Activated naive CD4-positive, alpha-beta T cell treated with anti-CD3 and anti-CD28 coated beads, Interleukin-2, amount 50 U/mL, for 24 hours (primary cell): ENCODE data around the gene MEIS2.

Source experiments
- H3K27ac Mint-ChIP-seq: one replicate; pipeline ENCODE4 v1.8.0; 2021; ENCODE audit warnings: mild to moderate bottlenecking, mixed read lengths
- H3K27me3 Mint-ChIP-seq: one replicate; pipeline ENCODE4 v1.8.0; 2021; ENCODE audit warnings: mixed read lengths
- H3K36me3 Mint-ChIP-seq: one replicate; pipeline ENCODE4 v1.8.0; 2021; ENCODE audit warnings: mixed read lengths
- H3K4me1 Mint-ChIP-seq: one replicate; pipeline ENCODE4 v1.8.0; 2021; ENCODE audit warnings: mixed read lengths
- H3K4me3 Mint-ChIP-seq: one replicate; pipeline ENCODE4 v1.8.0; 2021; ENCODE audit warnings: mild to moderate bottlenecking, mixed read lengths
- H3K9me3 Mint-ChIP-seq: one replicate; pipeline ENCODE4 v1.8.0; 2021; ENCODE audit warnings: mixed read lengths

The MEIS2 gene

DNA sequence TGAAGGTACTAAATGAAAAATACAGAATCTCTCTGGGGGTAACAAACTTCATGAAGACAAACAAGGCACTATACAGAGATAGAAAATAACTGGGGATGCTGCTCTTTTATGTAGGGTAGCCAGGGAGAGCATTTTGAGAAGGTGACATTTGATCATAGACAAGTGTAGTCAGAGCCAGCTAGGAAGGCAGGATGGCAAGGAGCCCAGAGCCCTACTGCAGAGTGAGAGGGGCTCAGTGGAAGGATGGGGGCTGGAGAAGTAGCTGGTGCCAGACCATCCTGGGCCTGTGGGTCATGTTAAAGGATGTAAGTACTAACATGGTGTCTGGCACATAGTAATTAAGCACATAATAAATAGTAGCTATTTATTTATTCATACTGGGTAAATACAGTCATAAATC lies 133.6 kb downstream of the MEIS2 start:
- Mint-ChIP-seq H3K4me1 (no peaks in the 10 kb centered on the region), H3K4me3 (no peak overlapping the region)

DNA sequence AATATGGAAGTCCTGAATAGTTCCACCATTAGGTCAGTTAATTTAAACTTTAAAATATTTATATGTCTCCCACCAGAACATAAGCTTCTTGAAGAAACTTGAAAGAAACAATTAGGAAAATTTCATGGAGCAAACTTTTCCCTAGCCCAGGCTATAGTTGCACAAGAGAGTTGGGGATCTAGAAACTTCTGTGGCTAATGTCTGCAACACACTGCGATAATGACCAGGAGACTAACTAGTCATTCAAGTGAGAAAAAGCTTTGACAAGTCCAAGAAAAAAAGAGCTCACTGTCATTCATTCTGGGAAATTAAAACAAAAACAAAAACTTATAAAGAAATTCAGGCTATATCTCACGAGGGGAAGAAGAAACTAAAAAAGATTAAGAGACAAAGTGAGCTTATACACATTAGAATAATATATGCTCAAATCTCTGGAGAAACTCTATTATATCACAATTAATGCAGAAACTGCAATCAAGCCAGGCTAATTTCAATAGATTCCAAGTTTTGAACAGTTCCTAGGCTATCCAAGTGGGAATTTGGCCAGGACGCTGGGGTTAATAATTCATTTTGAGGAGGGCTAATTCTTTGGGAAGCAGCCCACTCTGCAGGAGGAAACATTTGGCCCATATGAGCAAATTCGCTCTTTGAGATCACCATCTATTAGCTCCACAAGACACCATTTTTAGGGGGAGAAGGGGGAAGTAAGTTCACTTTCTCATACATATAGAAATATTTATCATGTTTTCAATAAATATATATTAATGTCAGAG lies 134.6 kb downstream of the MEIS2 start:
- H3K4me1 Mint-ChIP-seq, result no peaks in the 10 kb centered on the region

More for the DNA sequence above, 133.6 kb downstream of the MEIS2 start:
- H3K36me3 Mint-ChIP-seq, result no peaks in the 10 kb centered on the region
- peaks cover 3% of the 10 kb centered on the region for H3K27me3 Mint-ChIP-seq
- no peak overlapping the region for H3K27ac Mint-ChIP-seq
- H3K9me3 Mint-ChIP-seq, result no peaks in the 10 kb centered on the region

DNA sequence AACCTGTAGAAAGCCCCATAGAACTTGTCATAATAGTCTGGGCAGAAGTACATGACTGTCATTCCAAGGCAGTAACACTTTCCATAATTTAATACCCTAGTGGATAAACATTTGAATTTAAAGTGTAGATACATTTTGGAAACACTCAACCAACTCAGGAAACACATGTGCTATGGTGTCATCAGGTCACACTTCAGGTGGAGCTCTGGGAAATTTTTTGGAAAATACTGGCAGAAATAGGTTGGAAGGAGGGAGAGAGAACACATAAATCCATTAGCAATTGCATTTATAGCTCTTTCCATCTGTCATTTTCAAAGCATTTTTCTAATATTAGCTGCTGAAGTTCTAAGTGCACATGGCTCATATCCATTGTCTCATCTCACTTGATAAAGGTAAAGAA lies 135.7 kb downstream of the MEIS2 start:
- H3K27me3 Mint-ChIP-seq, result no peaks in the 10 kb centered on the region
- H3K4me1 Mint-ChIP-seq, result no peaks in the 10 kb centered on the region
- H3K36me3 Mint-ChIP-seq, result no peaks in the 10 kb centered on the region
- no peaks in the 10 kb centered on the region for H3K9me3 Mint-ChIP-seq
- H3K4me3 Mint-ChIP-seq, result no peak overlapping the region
- no peak overlapping the region for H3K27ac Mint-ChIP-seq

More for the DNA sequence above, 134.6 kb downstream of the MEIS2 start:
- H3K4me3 Mint-ChIP-seq, result no peak overlapping the region
- no peaks in the 10 kb centered on the region for H3K36me3 Mint-ChIP-seq
- H3K9me3 Mint-ChIP-seq, result no peaks in the 10 kb centered on the region
- H3K27me3 Mint-ChIP-seq, result peaks cover 3% of the 10 kb centered on the region
- H3K27ac Mint-ChIP-seq, result no peak overlapping the region

DNA sequence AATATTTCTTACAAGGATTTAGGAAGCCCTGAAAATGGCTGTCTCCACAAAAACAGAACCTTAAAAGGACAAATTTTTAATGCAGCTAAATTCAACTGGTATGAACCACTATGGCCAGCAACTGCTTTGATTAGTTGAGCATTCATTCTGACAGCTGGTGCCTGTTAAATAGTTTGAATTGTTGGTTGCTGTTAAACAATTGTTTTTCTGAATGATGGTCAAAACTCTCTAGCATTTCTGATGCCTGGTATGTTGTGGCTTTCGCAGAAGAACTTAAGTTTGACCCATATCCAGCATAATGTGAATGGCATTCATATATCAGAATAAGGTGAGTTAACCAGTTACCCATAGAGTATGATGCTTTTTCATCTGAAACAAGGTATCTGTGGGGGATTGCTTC lies 138.4 kb downstream of the MEIS2 start:
- Mint-ChIP-seq H3K36me3 (no peaks in the 10 kb centered on the region), H3K4me3 (no peak overlapping the region), H3K27ac (no peak overlapping the region), H3K27me3 (peaks cover 5% of the 10 kb centered on the region), H3K4me1 (no peaks in the 10 kb centered on the region), H3K9me3 (no peaks in the 10 kb centered on the region)

DNA sequence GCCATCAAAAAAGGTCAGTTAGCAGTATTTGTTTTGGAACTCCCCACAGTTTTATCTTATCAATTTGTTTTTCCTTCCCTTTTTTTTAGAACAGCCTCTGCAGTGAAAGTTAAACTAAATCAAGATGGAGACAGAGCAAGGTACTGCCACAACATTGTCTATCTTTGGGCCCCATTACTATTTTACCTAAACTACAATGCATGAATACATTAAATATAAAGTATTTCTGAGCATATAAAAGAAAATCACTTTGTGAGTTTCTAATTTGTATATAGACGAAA lies 139.5 kb downstream of the MEIS2 start:
- Mint-ChIP-seq H3K27ac (no peak overlapping the region), H3K9me3 (no peaks in the 10 kb centered on the region), H3K36me3 (no peaks in the 10 kb centered on the region), H3K27me3 (peaks cover 6% of the 10 kb centered on the region), H3K4me1 (no peaks in the 10 kb centered on the region), H3K4me3 (no peak overlapping the region)

DNA sequence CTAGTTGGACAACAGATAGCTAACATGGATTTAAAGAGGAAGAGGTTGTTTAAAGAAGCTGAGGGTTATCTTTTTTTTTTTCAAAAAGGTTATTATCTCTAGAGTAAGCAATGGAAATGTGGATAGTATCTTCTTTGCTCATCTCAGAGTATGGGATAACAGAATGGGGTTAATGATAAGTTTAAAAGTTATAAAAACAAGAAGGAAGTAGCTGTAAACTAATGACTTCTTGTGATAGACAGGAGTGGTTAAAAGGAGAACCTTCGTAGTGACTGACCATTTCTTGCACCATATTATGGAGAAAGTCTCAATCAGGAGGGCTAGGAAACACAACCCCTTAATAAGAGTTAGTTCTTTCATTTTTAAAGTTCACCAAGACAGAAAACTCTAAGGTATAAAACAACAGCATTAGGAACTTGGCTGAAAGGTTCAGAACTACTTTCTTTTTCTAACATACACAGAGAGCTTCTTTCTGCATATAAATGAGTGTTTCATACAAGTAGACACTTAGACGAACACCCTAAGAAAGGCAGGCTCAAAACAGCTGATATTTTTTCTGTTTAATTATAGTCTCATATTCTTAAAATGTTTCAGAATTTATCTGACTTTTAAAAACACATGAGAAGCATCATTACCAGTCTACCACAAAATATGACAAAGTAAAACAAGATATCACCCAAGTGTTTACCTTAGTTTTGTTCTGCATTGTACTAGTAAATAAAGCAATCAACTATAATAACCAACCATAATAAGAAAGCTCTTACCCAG lies 140.0 kb downstream of the MEIS2 start:
- Mint-ChIP-seq H3K36me3 (no peaks in the 10 kb centered on the region), H3K4me3 (no peak overlapping the region), H3K9me3 (no peaks in the 10 kb centered on the region), H3K4me1 (no peaks in the 10 kb centered on the region), H3K27me3 (peaks cover 6% of the 10 kb centered on the region), H3K27ac (no peak overlapping the region)

DNA sequence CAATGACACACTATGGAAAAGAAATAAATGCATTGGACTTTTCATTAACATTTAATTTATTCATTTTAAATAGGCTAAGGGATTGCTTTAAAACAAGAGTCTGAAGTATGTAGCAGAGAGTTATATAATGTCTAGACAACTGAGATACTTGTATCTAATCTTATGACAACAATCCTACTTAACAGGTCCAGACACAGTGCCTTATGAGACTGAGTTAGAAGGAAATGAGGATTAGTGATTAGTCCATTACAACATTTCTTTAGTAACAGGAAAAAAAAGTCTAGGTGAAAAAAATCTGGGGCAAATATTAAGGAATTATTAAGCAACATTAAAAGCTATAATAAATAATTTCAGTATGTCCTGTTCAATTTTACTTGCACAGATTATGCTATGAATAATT lies 140.6 kb downstream of the MEIS2 start:
- Mint-ChIP-seq H3K27me3 (peaks cover 7% of the 10 kb centered on the region), H3K9me3 (no peaks in the 10 kb centered on the region), H3K4me3 (no peak overlapping the region), H3K27ac (no peak overlapping the region), H3K4me1 (no peaks in the 10 kb centered on the region), H3K36me3 (no peaks in the 10 kb centered on the region)

DNA sequence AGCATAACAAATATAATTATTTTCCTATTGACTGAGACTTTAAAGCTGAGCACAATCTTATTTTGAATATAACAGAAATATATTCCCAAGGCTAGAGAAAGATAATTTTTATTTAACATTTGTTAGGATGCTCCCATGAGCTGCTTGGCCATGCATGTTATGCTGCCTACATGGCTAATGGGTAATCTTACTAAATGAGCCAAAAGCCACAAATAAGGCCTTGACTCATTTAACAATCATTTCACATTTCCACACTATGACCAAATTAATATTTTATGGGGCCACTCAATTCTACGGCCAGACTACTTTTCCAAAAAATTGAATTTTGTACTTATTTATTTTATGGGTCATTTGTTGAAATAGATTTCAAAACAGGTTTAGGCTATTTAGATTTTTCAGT lies 141.7 kb downstream of the MEIS2 start:
- no peaks in the 10 kb centered on the region for H3K4me1 Mint-ChIP-seq

DNA sequence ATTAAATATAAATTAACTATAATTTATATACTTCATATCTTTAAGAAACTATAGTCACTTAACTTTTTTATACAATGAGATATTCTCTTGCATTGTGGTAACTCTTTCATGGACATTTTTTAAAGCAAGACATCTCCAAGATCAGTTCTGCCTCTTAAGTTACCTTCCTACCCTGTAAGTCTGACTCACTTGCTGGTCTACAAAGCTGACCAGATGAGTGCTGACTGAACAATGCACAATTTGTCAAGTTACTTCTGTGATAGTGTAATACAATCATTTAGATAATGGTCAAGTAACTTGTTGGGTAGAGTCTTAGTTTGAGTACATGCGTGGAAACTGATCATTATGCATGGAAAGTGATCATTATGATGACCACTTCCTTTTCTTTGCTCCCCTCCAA lies 145.9 kb downstream of the MEIS2 start:
- Mint-ChIP-seq H3K36me3 (no peaks in the 10 kb centered on the region), H3K27me3 (peaks cover 12% of the 10 kb centered on the region), H3K27ac (no peak overlapping the region), H3K4me3 (no peak overlapping the region), H3K9me3 (no peaks in the 10 kb centered on the region), H3K4me1 (no peaks in the 10 kb centered on the region)

More for the DNA sequence above, 141.7 kb downstream of the MEIS2 start:
- Mint-ChIP-seq H3K36me3 (no peaks in the 10 kb centered on the region), H3K4me3 (no peak overlapping the region), H3K27ac (no peak overlapping the region), H3K27me3 (peaks cover 9% of the 10 kb centered on the region), H3K9me3 (no peaks in the 10 kb centered on the region)

DNA sequence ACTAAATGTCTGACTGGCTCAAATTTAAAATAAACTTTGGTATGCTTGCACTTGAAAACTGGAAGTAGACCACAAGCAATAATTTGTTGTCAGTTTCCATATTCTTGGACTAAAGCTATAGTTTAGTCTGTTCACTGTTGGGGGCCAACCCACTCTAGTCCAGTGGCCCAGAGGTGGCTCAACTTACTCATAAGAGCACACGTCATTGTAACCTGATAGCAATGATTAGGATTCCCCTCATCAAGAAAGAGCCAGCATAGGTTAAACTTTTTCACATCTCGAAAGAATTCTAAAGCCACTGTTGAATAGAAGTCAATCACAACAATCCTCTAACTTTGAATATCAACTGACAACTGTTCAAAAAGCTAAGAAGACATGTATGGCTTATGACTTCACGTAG lies 147.0 kb downstream of the MEIS2 start:
- Mint-ChIP-seq H3K27ac (no peak overlapping the region), H3K36me3 (no peaks in the 10 kb centered on the region), H3K4me3 (no peak overlapping the region), H3K27me3 (peaks cover 13% of the 10 kb centered on the region), H3K9me3 (no peaks in the 10 kb centered on the region), H3K4me1 (no peaks in the 10 kb centered on the region)

DNA sequence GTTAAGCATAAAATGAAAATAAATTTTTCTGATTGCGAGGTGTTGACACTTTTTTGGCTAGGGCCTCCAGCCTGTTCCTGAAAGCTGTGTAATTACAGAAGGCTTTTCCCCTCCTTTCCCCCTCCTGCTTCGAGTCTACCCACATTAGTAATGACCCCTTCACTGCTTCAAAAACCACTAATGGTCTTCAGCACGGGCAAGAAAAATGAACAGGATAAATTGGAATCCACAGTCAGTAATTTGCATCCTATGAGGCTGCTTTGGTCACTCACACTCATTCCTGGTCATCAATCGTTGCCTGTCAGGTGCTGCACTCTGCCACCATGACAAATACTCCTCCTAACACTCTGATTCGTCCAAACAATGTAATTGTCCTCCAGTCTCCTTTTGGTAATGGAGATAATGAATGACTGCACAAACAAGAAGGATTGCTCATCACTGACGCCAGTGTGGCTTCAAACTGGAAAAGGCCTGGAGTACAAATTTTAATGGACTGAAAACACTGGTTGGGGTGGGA lies 148.6 kb downstream of the MEIS2 start:
- Mint-ChIP-seq H3K36me3 (no peaks in the 10 kb centered on the region), H3K9me3 (no peaks in the 10 kb centered on the region), H3K4me3 (no peak overlapping the region), H3K4me1 (no peaks in the 10 kb centered on the region), H3K27ac (no peak overlapping the region), H3K27me3 (peaks cover 8% of the 10 kb centered on the region)

DNA sequence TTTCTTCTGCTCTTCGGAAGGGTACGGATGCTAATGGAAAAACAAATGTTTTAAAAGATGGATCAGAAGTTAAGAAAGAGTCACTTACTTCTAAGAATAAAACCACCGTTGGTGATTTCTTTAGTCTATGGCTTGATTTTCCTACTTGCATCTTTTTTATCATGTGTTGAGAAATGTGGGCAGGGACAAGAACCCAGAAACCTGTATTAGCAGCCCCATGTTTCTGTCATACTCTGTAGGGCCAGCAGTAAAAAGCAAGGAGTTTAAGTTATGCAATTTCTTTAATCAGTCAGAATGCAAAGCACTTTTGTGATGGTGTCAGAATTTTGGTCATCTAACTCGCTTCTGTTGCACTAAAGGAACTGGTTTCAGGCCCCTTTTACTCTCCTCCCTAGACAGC lies 150.0 kb downstream of the MEIS2 start:
- Mint-ChIP-seq H3K9me3 (no peaks in the 10 kb centered on the region), H3K27me3 (peaks cover 7% of the 10 kb centered on the region), H3K4me3 (no peak overlapping the region), H3K4me1 (no peaks in the 10 kb centered on the region), H3K36me3 (no peaks in the 10 kb centered on the region), H3K27ac (no peak overlapping the region)

DNA sequence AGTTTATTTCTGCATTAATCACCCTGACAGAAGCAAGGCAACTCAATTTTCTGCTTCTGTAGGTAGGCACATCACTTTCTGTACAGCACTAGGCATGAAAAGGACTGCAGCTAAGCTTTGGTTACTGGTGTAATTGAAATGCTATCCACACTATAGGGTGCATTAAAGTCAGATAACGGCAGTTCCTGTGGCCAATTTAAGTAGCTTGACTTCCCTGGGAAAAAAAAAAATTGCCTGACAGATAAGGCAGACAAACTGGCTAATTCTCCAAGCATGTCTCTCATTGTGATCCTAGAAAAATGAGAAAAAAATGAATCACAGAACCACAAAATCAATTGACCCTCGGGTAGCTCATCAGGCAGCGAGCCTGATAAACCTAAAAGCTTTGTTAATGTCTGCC lies 151.4 kb downstream of the MEIS2 start:
- H3K27me3 Mint-ChIP-seq, result peaks cover 5% of the 10 kb centered on the region
- no peaks in the 10 kb centered on the region for H3K36me3 Mint-ChIP-seq
- no peaks in the 10 kb centered on the region for H3K9me3 Mint-ChIP-seq
- H3K4me3 Mint-ChIP-seq, result no peak overlapping the region
- H3K27ac Mint-ChIP-seq, result no peak overlapping the region
- no peaks in the 10 kb centered on the region for H3K4me1 Mint-ChIP-seq

DNA sequence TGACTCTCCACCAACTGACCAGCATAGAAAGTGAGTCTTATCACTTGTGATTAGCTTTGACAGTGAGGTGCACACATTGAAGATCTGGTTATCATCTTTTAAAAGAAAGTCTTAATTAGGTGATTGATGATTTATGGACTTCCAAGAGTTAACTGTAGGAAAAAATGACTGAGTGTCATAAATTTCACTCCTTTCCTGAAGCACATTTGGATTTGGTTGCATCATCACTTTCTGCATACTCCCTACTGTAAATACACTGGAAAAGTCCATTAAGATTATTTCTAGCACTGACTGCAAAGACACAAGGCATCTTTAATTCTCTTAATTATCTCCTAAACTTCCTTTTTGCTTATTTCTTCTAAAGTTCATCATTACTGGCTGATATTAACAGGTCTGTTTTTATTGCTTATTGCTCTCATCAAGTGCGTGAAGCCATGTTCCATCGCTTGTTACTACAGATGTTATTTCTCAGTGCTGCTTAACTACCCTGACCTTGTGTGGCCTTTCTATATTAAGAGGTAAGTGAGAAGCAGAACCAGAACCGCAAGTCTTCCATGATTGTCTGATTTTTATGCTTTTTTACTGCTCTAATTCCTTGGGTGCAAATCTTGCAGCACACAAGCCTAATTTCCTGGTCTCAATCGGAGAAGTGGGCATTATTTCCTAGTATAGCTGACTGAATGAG lies 153.2 kb downstream of the MEIS2 start:
- no peaks in the 10 kb centered on the region for H3K4me1 Mint-ChIP-seq
- no peaks in the 10 kb centered on the region for H3K36me3 Mint-ChIP-seq
- no peaks in the 10 kb centered on the region for H3K9me3 Mint-ChIP-seq
- H3K27me3 Mint-ChIP-seq, result peaks cover 5% of the 10 kb centered on the region
- no peak overlapping the region for H3K27ac Mint-ChIP-seq
- H3K4me3 Mint-ChIP-seq, result no peak overlapping the region

DNA sequence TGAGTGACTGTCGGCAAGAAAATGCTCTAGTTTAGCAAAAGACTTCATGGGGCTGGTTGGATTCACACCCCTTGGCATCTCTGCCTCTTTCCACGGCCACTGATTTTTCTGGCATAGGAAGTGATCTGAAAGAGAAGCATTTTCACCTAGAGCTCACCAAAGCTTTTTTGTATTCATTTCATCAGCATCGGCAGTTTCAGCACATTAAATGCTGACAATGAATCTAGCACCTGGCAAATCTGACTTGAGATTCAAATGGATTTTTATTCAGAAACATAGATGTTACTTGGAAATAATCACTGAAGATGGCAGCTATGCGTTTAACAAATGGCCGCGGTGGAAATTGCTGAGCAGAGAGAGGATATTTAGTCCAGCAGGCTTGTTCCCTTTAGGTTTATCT lies 155.9 kb downstream of the MEIS2 start:
- Mint-ChIP-seq H3K27ac (no peak overlapping the region), H3K9me3 (no peaks in the 10 kb centered on the region), H3K36me3 (no peaks in the 10 kb centered on the region), H3K4me1 (no peaks in the 10 kb centered on the region), H3K27me3 (peaks cover 5% of the 10 kb centered on the region), H3K4me3 (no peak overlapping the region)
